Smooth muscle cell of the brain vasculature (primary cell): ENCODE data around the gene RALGDS.

Source experiments
- DNase-seq: peaks from one replicate; pipeline ENCODE4 v3.0.0-alpha.2; 2012; ENCODE audit warnings: low read depth, low spot score

The RALGDS gene

DNA sequence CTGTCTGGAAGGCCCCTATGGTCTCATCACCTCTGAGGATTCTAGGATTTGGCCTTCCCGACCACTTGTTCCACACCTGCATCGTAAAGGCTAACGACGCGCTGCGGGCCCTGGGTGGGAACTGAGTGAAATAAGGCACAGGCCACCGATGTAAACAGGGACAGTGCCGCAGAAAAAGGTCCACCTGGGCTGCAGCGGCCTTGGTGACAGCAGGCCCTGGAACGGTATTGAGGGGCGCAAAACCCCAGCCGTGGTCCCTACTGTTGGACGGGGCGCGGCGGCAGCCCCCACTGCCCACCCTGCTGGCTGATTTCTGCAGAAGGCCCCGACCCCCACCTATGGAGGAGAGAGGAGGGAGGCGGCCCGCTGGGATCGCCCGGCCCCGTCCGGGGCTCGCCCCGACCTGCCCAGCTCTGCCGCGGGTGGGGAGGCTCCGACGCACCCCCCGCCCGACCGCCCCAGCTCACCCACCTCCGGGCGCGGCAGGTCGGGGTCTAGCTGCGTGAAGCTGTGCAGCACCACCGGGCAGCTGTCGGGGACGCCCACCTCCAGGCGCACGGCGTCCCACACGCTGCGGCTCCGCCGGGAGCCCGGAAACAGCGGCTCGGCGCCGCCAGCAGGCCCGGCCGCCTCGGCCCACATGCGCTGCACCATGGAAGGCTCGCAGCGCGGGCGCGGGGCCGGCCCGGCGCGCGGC lies 391 bp downstream of the RALGDS start:
- DNase-seq = no peak

DNA sequence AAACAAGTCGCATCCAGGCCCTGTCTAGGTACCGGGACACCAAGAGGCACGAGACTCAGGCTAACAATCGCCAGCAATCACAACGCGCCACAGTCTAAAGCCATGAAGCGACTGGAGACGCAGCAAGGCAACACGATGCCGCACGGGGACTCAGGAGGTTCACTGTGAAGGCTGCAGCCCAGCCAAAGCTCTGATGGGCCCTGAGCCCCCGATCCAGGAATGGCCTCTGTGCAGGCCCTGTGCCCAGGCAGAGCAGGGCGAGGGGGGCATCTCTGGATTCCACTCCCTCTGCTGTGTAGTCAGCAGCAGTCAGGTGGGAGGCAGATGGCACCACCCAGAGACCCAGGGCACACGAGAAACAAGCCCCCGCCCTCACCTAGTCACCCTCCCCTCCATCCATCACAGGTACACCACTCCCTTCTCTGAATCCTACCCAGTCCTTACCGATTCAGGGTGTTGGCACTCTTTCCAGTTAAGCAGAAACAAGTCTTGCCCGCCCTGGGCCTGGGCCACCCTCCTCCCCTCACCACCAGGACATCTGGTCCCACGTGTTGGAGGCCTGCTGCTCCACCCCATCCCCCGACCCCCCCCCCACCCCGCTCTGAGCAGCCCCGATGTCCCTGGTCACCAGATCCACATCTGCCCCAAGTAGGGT lies 1.1 kb downstream of the RALGDS start:
- DNase-seq = no peak

- DNase-seq = no peak
Observed at GRCh38 chr9:133119103-133119845, 1.8 kb downstream of the RALGDS start.

GRCh38 chr9:133118568-133118967 lies 2.5 kb downstream of the RALGDS start:
- DNase-seq = no peak

- no peak for DNase-seq
Observed at GRCh38 chr9:133118179-133118520, 2.9 kb downstream of the RALGDS start.

- no peak for DNase-seq
Observed at GRCh38 chr9:133117271-133118178, 3.5 kb downstream of the RALGDS start.

DNA sequence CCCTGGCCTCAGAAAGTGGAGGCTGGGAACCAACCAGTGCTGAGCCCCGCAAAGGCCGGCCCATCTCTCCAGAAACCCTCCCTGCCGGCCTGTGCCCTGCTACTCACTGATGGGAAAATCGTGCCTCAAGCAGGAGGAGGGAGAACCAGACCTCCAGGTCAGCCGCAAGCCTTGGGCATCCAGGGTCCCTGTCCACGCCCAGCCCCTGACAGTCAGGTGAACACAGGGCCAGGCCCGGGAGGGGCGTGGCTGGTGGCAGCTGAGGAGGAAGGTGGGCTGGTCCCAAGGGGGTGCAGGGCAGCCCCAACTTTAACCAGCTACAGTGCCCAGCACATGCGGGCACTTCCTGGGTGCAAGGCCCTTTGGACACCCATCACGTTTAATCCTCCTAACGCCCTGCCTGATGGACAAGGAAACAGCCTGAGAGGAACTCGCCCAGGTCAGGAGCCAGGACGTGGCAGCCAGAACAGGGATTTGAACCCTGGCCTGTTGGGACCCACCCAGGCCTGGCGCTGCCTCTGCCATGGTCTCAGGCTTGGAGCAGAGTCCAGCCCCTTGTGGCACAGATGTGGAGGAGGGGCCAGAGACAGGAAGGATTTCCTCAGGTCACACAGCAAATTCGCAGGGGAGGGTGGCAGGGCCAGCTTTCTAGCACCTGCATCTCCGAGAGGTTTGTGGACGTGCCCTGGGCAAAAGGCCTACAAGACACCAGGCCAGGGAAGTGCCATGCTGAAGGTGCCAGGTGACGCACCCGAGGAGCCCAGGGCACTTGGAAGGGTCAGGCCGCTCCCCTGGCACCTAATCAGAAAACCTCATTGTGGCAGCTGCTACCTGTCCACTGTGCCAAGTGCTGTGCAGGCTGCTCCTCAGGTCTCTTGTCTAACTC lies 4.5 kb downstream of the RALGDS start:
- DNase-seq = no peak

DNA sequence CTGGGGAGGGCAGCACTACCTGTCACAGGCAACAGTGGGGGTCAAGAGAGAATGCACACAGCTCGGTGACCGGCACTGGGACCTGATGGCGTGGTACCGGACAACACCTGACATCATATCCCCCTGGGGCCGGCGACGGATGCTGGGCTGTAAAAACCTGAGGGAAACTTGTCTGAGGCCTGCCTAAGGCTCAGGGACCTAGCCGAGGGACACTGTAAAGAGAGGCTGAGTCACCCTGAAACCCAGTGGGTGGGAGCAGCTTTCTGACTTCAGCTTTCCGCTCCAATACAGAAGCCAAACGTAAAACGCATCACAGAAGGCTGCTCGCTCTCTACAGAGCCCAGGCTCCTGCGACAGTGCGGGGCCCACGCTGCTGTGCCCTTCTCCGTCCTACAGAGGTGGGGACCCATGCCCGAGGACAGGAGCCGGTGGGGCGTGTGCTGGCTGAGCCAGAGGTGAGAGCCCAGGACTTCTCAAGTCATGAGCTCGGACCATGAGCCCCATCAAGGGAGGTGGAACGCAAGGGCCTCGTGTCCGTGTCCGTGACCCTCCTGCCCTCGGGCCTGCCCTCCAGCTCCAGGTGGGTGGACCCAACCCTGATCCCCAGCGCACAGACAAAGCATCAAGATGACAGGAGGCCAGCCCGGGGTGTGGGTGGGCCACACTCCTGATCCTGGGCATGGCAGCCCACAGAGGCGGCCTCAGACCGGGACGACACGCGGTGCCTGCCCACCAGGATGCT lies 5.3 kb downstream of the RALGDS start:
- DNase-seq = no peak

GRCh38 chr9:133114886-133115603 lies 6.0 kb downstream of the RALGDS start:
- DNase-seq = no peak

GRCh38 chr9:133113949-133114885 lies 6.8 kb downstream of the RALGDS start:
- no peak for DNase-seq

- no peak for DNase-seq
Observed at GRCh38 chr9:133113163-133113948, 7.7 kb downstream of the RALGDS start.

DNA sequence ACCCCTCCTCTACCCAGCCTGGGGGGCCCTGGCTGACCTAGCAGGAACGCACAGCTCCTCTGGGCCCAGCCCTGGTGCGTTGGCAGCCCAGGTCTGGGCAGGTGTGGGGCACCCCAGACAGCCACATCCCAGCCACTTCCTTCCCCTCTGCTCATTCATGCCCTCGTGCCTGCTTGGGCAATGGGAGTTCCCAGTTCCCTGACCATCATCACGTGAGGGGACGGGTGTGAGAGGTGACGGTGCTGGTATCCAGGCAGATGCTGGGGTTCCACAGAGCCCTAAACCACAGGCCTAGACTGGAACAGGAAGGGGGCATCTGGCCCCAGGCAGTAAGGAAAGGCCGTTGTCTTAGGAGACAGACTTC lies 8.4 kb downstream of the RALGDS start:
- DNase-seq = no peak

- no peak for DNase-seq
Observed at GRCh38 chr9:133111808-133112662, 9.0 kb downstream of the RALGDS start.

DNA sequence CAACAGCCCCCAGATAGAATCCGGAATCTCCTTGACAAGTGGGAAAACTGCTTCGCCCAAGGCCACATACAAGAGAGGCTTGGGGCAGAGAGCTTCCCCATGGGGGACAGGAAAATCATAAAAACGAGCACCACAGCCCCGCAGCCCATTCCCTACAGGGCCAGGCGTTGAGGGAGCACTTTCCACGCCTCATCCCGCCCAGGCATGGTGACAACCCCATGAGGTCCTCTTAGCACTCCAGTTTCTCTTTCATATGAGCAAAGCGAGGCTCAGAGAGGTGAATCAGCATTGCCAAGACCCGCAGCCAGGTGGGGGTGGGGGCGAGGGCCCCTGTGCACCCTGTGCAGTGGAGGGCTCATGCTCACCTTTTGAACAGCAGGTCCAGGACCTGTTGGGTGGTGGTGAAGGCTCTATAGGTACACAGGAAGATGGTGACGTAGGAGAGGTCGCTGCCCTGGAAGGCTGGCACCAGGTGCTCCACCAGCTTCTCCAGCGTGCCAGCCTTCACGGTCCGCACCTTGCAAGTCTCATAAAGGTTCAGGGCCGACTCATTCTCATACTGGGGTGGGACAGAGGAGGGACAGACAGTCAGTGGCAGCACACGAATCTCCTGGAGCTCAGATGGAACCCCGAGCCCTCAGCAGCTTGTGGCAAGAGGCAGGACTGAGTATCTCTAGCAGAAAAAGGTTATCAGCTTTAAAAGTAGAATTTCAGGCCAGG lies 10.9 kb downstream of the RALGDS start:
- DNase-seq = no peak

- DNase-seq = no peak
Observed at GRCh38 chr9:133108794-133109641, 12.0 kb downstream of the RALGDS start.
